HG03139 (cell line): ENCODE results near the gene TOX2.

ENCODE experiments used
- ATAC-seq: cut with Tn5 transposase; IDR thresholded peaks from one replicate; pipeline ENCODE4 v1.9.1; 2021; ENCODE audit not compliant: unreplicated experiment

Gene TOX2

GRCh38 chr20:44117296-44118184, 202.9 kb downstream of the TOX2 start:
- no peak for ATAC-seq

GRCh38 chr20:44118185-44119033, 203.8 kb downstream of the TOX2 start:
- ATAC-seq: no peak
